Loucy (cell line): ENCODE measurements around the gene TMEM18.

Experiments used
- EZH2phosphoT487 ChIP-seq: fragments of 200-600 bp; IDR thresholded peaks from 2 replicates; pipeline ENCODE4 v1.6.1; 2018; ENCODE audit warnings: antibody characterized with exemption, mild to moderate bottlenecking, moderate library complexity, borderline replicate concordance
- TF ChIP-seq, protein P1 (sequence below): fragments of 200-600 bp; sonication (generic); conservative IDR thresholded peaks from 2 replicates; pipeline ENCODE4 v1.5.1; 2014; ENCODE audit warnings: mild to moderate bottlenecking, antibody characterized with exemption, low read length

DNA sequence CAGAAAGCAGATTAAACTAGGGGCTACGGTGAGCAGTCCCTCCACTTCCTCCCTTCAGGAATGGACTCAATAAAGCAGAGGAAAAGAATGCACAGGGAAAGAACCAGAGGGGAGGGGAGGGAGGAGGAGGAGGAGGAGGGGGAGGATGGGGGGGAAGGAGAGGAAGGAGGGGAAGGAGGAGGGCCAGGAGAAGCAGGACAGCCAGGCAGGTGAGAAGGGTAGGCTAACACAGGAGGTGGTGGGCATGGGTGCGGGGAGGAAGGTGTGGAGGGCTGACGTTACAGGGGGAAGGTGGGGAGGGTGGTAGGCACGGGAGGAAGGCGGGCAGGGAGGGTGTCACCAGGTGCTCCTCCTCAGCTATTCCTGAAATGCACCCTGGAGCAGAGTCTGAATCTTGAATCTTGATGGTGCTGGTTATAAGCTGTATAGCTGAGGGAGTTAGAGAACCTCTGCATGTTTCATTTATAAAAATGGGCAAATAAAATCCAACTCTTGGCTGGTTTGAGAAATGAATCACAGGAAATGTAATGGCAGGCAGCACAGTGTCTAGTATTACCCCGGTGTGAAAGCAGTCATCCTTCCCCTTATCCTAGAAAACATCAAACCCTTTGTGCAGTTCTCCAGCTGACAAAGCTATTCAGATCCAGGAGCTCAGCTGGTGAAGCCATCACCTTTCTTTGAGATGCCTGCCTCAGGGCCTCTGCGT is 3.4 kb downstream of the TMEM18 start:
- TF ChIP-seq, protein P1, sequence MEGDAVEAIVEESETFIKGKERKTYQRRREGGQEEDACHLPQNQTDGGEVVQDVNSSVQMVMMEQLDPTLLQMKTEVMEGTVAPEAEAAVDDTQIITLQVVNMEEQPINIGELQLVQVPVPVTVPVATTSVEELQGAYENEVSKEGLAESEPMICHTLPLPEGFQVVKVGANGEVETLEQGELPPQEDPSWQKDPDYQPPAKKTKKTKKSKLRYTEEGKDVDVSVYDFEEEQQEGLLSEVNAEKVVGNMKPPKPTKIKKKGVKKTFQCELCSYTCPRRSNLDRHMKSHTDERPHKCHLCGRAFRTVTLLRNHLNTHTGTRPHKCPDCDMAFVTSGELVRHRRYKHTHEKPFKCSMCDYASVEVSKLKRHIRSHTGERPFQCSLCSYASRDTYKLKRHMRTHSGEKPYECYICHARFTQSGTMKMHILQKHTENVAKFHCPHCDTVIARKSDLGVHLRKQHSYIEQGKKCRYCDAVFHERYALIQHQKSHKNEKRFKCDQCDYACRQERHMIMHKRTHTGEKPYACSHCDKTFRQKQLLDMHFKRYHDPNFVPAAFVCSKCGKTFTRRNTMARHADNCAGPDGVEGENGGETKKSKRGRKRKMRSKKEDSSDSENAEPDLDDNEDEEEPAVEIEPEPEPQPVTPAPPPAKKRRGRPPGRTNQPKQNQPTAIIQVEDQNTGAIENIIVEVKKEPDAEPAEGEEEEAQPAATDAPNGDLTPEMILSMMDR: no peak
- no peak for TF ChIP-seq EZH2phosphoT487
